Activated naive CD8-positive, alpha-beta T cell treated with anti-CD3 and anti-CD28 coated beads for 36 hours (primary cell): ENCODE results near the gene CEP120. TPM values are rescaled to one million over a fixed set of nuclear protein-coding genes. Genes with fewer than 3 reads are reported as not detected.
"Not testable (repeated sequence)": the region's sequence is repeated elsewhere in the genome, so short reads cannot be mapped to it uniquely, and the experiment has no call there.

Source experiments
- DNase-seq: peaks from one replicate; pipeline ENCODE4 v3.0.0; 2021
- H3K27ac Mint-ChIP-seq: one replicate; pipeline ENCODE4 v1.8.0; 2022; ENCODE audit warnings: mild to moderate bottlenecking, moderate library complexity, mixed read lengths
- H3K27me3 Mint-ChIP-seq: one replicate; pipeline ENCODE4 v1.8.0; 2022; ENCODE audit warnings: mild to moderate bottlenecking, mixed read lengths
- H3K36me3 Mint-ChIP-seq: one replicate; pipeline ENCODE4 v1.8.0; 2021; ENCODE audit warnings: mild to moderate bottlenecking, mixed read lengths
- H3K4me1 Mint-ChIP-seq: one replicate; pipeline ENCODE4 v1.8.0; 2021; ENCODE audit warnings: mixed read lengths
- H3K4me3 Mint-ChIP-seq: one replicate; pipeline ENCODE4 v1.8.0; 2022; ENCODE audit warnings: mild to moderate bottlenecking, moderate library complexity, mixed read lengths
- H3K9me3 Mint-ChIP-seq: one replicate; pipeline ENCODE4 v1.8.0; 2022; ENCODE audit warnings: mixed read lengths
- total RNA-seq, 2 experiments: library from RNA; stranded (reverse); gene quantifications; one replicate each; pipeline ENCODE4 v1.2.3, GENCODE V29; 2021

CEP120 gene
- total RNA-seq, 2 experiments from 2014 or later: 19.1 to 21.1 TPM

DNA sequence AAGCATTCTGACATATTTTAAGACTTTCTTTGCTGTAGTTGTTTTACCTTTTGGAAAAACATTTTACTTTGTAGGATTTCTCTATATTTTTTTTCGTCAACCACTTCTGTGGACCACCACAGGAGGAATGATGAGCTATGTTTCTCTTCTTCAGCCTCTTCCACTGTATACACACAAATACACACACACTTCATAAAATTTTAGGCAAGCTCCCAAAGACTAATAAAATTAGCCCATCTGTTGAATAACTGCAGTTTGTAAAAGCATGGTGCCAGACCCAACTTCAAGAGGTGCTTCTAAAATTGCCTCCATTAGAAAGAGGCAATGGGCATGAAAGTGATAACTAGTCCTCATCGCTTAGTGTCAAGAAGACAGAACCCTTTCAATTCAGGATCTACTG, 4.1 kb upstream of the CEP120 start:
- Mint-ChIP-seq H3K4me1 (peaks cover 4% of the 10 kb centered on the region), H3K9me3 (peaks cover 1% of the 10 kb centered on the region), H3K27me3 (no peaks in the 10 kb centered on the region), H3K27ac (no peak overlapping the region), H3K4me3 (no peak overlapping the region), H3K36me3 (no peaks in the 10 kb centered on the region)
- DNase-seq: no peak

- Mint-ChIP-seq H3K36me3 (no peaks in the 10 kb centered on the region), H3K9me3 (peaks cover 1% of the 10 kb centered on the region), H3K4me3 (no peak overlapping the region), H3K4me1 (peaks cover 5% of the 10 kb centered on the region), H3K27me3 (no peaks in the 10 kb centered on the region), H3K27ac (peak overlapping the region; percentile 64)
- DNase-seq: no peak
Measured at GRCh38 chr5:123425431-123425830, 2.2 kb upstream of the CEP120 start.

- H3K27ac Mint-ChIP-seq: no peak overlapping the region
- peaks cover 18% of the 10 kb centered on the region for H3K4me1 Mint-ChIP-seq
- peaks cover 1% of the 10 kb centered on the region for H3K9me3 Mint-ChIP-seq
- H3K27me3 Mint-ChIP-seq: no peaks in the 10 kb centered on the region
- no peak for DNase-seq
- peaks cover 7% of the 10 kb centered on the region for H3K36me3 Mint-ChIP-seq
- no peak overlapping the region for H3K4me3 Mint-ChIP-seq
Measured at GRCh38 chr5:123422433-123423277, 548 bp downstream of the CEP120 start.

DNA sequence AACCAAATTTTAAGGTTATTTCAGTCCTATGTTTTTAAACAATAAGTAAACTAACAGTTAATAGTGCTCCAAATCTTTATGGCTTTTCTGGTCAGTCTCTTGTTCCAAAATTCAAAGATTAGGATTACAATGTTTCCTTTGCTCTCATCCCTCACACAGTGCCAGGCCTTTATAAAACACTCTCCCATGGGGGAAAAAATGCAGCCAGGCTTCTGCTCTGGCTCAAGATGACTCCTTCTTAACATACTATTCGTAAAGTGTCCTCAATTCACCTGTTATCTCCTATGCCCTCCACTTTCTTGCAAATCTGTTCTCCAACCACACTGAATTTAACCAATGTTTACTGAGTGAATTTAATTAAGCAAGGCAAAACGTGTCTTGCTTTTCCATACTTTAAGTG, 1.4 kb downstream of the CEP120 start:
- DNase-seq: no peak
- no peak overlapping the region for H3K4me3 Mint-ChIP-seq
- H3K27me3 Mint-ChIP-seq: no peaks in the 10 kb centered on the region
- no peak overlapping the region for H3K27ac Mint-ChIP-seq
- peaks cover 11% of the 10 kb centered on the region for H3K36me3 Mint-ChIP-seq
- H3K4me1 Mint-ChIP-seq: peaks cover 22% of the 10 kb centered on the region
- H3K9me3 Mint-ChIP-seq: peaks cover 1% of the 10 kb centered on the region

- no peak overlapping the region for H3K27ac Mint-ChIP-seq
- peaks cover 34% of the 10 kb centered on the region for H3K36me3 Mint-ChIP-seq
- DNase-seq: no peak
- H3K9me3 Mint-ChIP-seq: no peaks in the 10 kb centered on the region
- peaks cover 34% of the 10 kb centered on the region for H3K4me1 Mint-ChIP-seq
- no peaks in the 10 kb centered on the region for H3K27me3 Mint-ChIP-seq
- H3K4me3 Mint-ChIP-seq: no peak overlapping the region
Measured at GRCh38 chr5:123414974-123415373, 8.2 kb downstream of the CEP120 start.

- no peak for DNase-seq
- Mint-ChIP-seq H3K4me1 (peaks cover 30% of the 10 kb centered on the region), H3K27me3 (no peaks in the 10 kb centered on the region), H3K36me3 (peaks cover 36% of the 10 kb centered on the region), H3K9me3 (no peaks in the 10 kb centered on the region), H3K4me3 (no peak overlapping the region), H3K27ac (no peak overlapping the region)
Measured at GRCh38 chr5:123412206-123412605, 11.0 kb downstream of the CEP120 start.

DNA sequence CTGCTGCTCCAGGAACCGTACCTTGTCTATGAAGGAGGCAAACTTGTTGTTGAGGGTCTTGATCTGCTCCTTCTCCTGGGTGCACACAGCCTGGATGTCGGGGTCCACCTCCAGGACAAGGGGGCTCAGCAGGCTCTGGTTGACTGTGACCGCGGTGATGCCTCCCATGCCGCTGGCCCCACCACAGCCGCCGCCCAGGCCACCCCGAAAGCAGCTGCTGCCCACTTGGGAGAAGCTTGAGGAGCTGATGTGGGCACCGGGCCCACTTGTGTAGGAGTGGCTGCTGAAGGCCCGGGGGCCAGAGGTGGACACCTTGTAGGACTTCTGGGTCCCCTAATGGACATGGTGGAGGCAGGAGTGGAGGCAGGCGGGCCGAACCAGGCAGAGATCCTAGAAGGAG, 21.2 kb downstream of the CEP120 start:
- H3K27me3 Mint-ChIP-seq, H3K4me3 Mint-ChIP-seq, DNase-seq, H3K27ac Mint-ChIP-seq, H3K9me3 Mint-ChIP-seq: not testable (repeated sequence)
- H3K4me1 Mint-ChIP-seq: peaks cover 17% of the 10 kb centered on the region
- peaks cover 32% of the 10 kb centered on the region for H3K36me3 Mint-ChIP-seq

DNA sequence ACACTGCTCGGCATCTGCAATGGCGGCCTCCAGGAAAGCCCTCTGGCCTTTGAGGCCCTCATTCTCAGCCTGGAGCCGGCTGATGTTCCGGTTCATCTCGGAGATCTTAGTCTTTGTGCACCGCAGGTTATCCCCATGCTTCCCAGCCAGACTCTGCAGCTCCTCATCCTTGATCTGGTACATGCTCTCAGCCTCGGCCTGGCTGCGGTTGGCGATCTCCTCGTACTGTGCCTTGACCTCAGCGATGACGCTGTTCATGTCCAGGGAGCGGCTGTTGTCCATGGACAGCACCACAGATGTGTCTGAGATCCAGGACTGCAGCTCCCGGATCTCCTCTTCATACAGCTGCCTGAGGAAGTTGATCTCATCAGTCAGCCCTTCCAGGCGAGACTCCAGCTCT, 21.9 kb downstream of the CEP120 start:
- Mint-ChIP-seq H3K27ac (no peak overlapping the region), H3K4me1 (peaks cover 14% of the 10 kb centered on the region), H3K9me3 (no peaks in the 10 kb centered on the region), H3K27me3 (no peaks in the 10 kb centered on the region), H3K4me3 (no peak overlapping the region), H3K36me3 (peaks cover 38% of the 10 kb centered on the region)
- no peak for DNase-seq

GRCh38 chr5:123400870-123401291, 22.3 kb downstream of the CEP120 start:
- not testable (repeated sequence) for H3K4me1 Mint-ChIP-seq, DNase-seq, H3K4me3 Mint-ChIP-seq, H3K27me3 Mint-ChIP-seq, H3K27ac Mint-ChIP-seq, H3K9me3 Mint-ChIP-seq
- H3K36me3 Mint-ChIP-seq: peaks cover 33% of the 10 kb centered on the region

- no peak for DNase-seq
- no peak overlapping the region for H3K27ac Mint-ChIP-seq
- H3K4me3 Mint-ChIP-seq: no peak overlapping the region
- H3K9me3 Mint-ChIP-seq: no peaks in the 10 kb centered on the region
- H3K4me1 Mint-ChIP-seq: peaks cover 4% of the 10 kb centered on the region
- H3K36me3 Mint-ChIP-seq: peaks cover 23% of the 10 kb centered on the region
- H3K27me3 Mint-ChIP-seq: no peaks in the 10 kb centered on the region
Measured at GRCh38 chr5:123398058-123398733, 25.0 kb downstream of the CEP120 start.

DNA sequence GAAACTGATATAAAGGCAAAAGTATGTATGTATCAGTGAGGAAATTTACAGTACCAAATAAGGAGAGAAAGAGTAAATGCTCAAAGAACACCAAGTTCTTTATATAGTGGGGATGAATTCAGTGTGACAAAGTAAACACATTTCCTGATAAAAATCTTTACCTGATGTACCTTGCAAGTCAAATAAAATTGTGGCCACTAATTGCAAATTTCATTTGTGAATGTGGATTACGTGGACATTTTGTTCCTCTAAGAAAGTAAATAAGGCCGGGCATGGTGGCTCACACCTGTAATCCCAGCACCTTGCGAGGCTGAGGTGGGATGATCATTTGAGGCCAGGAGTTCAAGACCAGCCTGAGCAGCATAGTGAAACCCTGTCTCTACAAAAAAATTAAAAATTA, 25.7 kb downstream of the CEP120 start:
- Mint-ChIP-seq H3K27ac (no peak overlapping the region), H3K9me3 (no peaks in the 10 kb centered on the region), H3K36me3 (peaks cover 19% of the 10 kb centered on the region), H3K4me1 (peaks cover 4% of the 10 kb centered on the region), H3K27me3 (no peaks in the 10 kb centered on the region), H3K4me3 (no peak overlapping the region)
- no peak for DNase-seq

DNA sequence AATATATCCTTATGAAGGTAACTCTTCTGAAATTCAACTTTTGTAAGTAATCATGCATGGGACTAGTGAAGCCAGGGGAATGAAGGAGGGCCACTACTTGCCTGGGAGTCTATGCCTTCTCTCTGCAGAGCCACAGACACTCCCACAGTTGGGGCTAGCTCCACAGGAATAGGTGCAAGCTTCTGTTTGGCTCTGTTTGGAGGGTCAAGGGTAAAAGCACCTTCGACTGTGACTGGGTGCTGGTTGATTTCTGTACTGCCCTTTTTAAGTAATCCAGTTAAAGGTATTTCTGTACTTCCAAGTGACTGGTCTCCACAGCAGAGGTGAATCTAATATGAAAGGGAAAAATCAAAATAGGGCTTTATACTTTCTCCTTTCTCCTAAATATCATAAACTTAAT, 32.2 kb downstream of the CEP120 start:
- DNase-seq: no peak
- Mint-ChIP-seq H3K36me3 (peaks cover 5% of the 10 kb centered on the region), H3K4me3 (no peak overlapping the region), H3K4me1 (peaks cover 2% of the 10 kb centered on the region), H3K27me3 (no peaks in the 10 kb centered on the region), H3K9me3 (no peaks in the 10 kb centered on the region), H3K27ac (no peak overlapping the region)

GRCh38 chr5:123389794-123390193, 33.4 kb downstream of the CEP120 start:
- DNase-seq: no peak
- peaks cover 4% of the 10 kb centered on the region for H3K4me1 Mint-ChIP-seq
- H3K27me3 Mint-ChIP-seq: no peaks in the 10 kb centered on the region
- H3K36me3 Mint-ChIP-seq: peaks cover 8% of the 10 kb centered on the region
- no peaks in the 10 kb centered on the region for H3K9me3 Mint-ChIP-seq
- H3K4me3 Mint-ChIP-seq: no peak overlapping the region
- H3K27ac Mint-ChIP-seq: no peak overlapping the region

GRCh38 chr5:123387313-123387712, 35.9 kb downstream of the CEP120 start:
- Mint-ChIP-seq H3K9me3 (no peaks in the 10 kb centered on the region), H3K4me1 (peaks cover 6% of the 10 kb centered on the region), H3K27me3 (no peaks in the 10 kb centered on the region), H3K27ac (no peak overlapping the region), H3K4me3 (no peak overlapping the region), H3K36me3 (peaks cover 14% of the 10 kb centered on the region)
- no peak for DNase-seq

DNA sequence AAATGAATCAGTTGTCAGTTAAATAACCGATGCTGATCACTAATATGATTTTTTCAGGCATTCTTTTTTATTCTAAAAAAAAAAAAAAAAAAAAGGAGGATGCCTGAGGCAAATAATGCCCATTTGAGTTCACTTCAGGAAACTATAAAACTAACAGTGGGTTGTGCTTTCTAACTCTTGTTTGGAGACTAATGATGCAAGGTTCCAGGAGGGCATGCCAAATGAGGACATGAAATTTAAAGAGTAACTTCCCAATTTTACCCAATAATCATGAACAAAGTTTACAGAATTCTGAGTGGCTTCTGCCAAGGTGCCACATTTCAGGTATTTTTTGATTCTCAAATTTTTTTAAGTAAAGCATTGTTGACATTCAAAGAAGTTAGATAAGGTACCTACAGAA, 41.0 kb downstream of the CEP120 start:
- Mint-ChIP-seq H3K27ac (no peak overlapping the region), H3K4me3 (no peak overlapping the region), H3K9me3 (no peaks in the 10 kb centered on the region), H3K36me3 (peaks cover 18% of the 10 kb centered on the region), H3K27me3 (no peaks in the 10 kb centered on the region), H3K4me1 (peaks cover 6% of the 10 kb centered on the region)
- DNase-seq: no peak
